HEK293T (cell line): ENCODE results near the gene FER.

Experiments used
- ARNT ChIP-seq: fragments of 450-650 bp; IDR thresholded peaks from 2 replicates; pipeline ENCODE4 v1.6.1; 2017; ENCODE audit warnings: mild to moderate bottlenecking
- BHLHE40 ChIP-seq: fragments of 450-650 bp; IDR thresholded peaks from 2 replicates; pipeline ENCODE4 v1.6.1; 2016; ENCODE audit warnings: mild to moderate bottlenecking, moderate library complexity, borderline replicate concordance
- CTBP1 ChIP-seq: fragments of 450-650 bp; IDR thresholded peaks from 2 replicates; pipeline ENCODE4 v1.6.1; 2016; ENCODE audit warnings: borderline replicate concordance
- FOXK2 ChIP-seq: fragments of 450-650 bp; IDR thresholded peaks from 2 replicates; pipeline ENCODE4 v1.6.1; 2016; ENCODE audit warnings: mild to moderate bottlenecking
- FOXM1 ChIP-seq: fragments of 450-650 bp; IDR thresholded peaks from 2 replicates; pipeline ENCODE4 v1.6.1; 2017; ENCODE audit warnings: mild to moderate bottlenecking, borderline replicate concordance
- LEF1 ChIP-seq: fragments of 450-650 bp; IDR thresholded peaks from 2 replicates; pipeline ENCODE4 v1.6.1; 2017; ENCODE audit warnings: mild to moderate bottlenecking, borderline replicate concordance
- NFRKB ChIP-seq: fragments of 450-650 bp; IDR thresholded peaks from 2 replicates; pipeline ENCODE4 v1.6.1; 2016; ENCODE audit warnings: mild to moderate bottlenecking, moderate library complexity
- PKNOX1 ChIP-seq: fragments of 450-650 bp; IDR thresholded peaks from 2 replicates; pipeline ENCODE4 v1.6.1; 2016
- SP1 ChIP-seq: fragments of 450-650 bp; IDR thresholded peaks from 2 replicates; pipeline ENCODE4 v1.6.1; 2017
- SUZ12 ChIP-seq: fragments of 450-650 bp; IDR thresholded peaks from 2 replicates; pipeline ENCODE4 v1.6.1; 2016; ENCODE audit warnings: mild to moderate bottlenecking
- TARDBP ChIP-seq: fragments of 450-650 bp; IDR thresholded peaks from 2 replicates; pipeline ENCODE4 v1.6.1; 2016
- ZNF384 ChIP-seq: fragments of 450-650 bp; IDR thresholded peaks from 2 replicates; pipeline ENCODE4 v1.6.1; 2016

DNA sequence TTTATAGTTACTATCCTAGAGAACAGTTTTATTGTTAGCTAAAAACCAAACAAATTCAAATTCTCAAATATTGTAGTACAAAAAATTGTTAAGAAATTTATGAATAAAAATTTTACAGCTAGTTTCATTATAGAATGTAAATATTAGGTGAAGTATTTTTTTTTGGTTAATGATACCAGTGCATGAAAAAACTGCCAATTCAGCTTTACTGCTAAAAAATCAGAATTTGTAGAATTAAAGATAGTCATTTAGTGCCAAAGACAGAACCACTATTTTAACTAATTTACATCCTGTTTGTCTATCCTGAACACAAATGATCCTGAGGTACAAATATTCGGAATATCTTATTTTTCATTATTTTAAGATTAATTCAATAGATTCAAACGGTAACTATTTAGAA is 202.6 kb downstream of the FER start:
- TF ChIP-seq SP1 = no peak
- no peak for TF ChIP-seq SUZ12
- no peak for TF ChIP-seq ZNF384
- TF ChIP-seq ARNT = no peak
- TF ChIP-seq NFRKB = no peak
- no peak for TF ChIP-seq LEF1
- TF ChIP-seq CTBP1 = no peak
- TF ChIP-seq PKNOX1 = no peak
- no peak for TF ChIP-seq FOXK2
- TF ChIP-seq FOXM1 = no peak
- TF ChIP-seq BHLHE40 = no peak
- TF ChIP-seq TARDBP = no peak
